Heart left ventricle (tissue), 16 donors: Measurements from ENCODE around the gene KCNN2. TPM values are rescaled to one million over a fixed set of nuclear protein-coding genes. Genes with fewer than 3 reads are reported as not detected.
A peak's percentile ranks its signal among the peaks of the same experiment; 100 is the strongest.

ENCODE experiments used
- ATAC-seq, 4 donors: fragments of 200-7000 bp; cut with Tn5 transposase; one replicate each; pipeline ENCODE4 v1.9.1; 2020 to 2022; ENCODE audit warnings: moderate library complexity in 4 of 4, mild to moderate bottlenecking in 3 of 4, moderate number of reproducible peaks in 1 of 4
- DNase-seq, 5 donors: peaks; one replicate each; pipeline ENCODE4 v3.0.0-alpha.2; 2020
- H3K27ac ChIP-seq, 12 donors: fragments of 200-600 bp; sonication (generic) in 4 of 12; one replicate each; pipeline versions ENCODE4 v1.5.0 to v1.8.0; 2016 to 2022; ENCODE audit warnings: mild to moderate bottlenecking in 2 of 12
- H3K27me3 ChIP-seq, 9 donors: fragments of 200-600 bp; sonication (generic) in 2 of 9; one replicate each; pipeline versions ENCODE4 v1.5.1 to v1.8.0; 2016 to 2022; ENCODE audit warnings: mild to moderate bottlenecking in 3 of 9
- H3K36me3 ChIP-seq, 9 donors: fragments of 200-600 bp; sonication (generic) in 2 of 9; one replicate each; pipeline versions ENCODE4 v1.5.0 to v1.8.0; 2018 to 2022; ENCODE audit warnings: mild to moderate bottlenecking in 2 of 9
- H3K4me1 ChIP-seq, 12 donors: fragments of 200-600 bp; sonication (generic) in 4 of 12; one replicate each; pipeline versions ENCODE4 v1.5.0 to v1.8.0; 2016 to 2022; ENCODE audit warnings: mild to moderate bottlenecking in 3 of 12
- H3K4me3 ChIP-seq, 12 donors: fragments of 200-600 bp; sonication (generic) in 4 of 12; one replicate each; pipeline versions ENCODE4 v1.5.0 to v1.8.0; 2017 to 2022; ENCODE audit warnings: mild to moderate bottlenecking in 9 of 12, moderate library complexity in 4 of 12
- H3K9me3 ChIP-seq, 12 donors: fragments of 200-600 bp; sonication (generic) in 4 of 12; one replicate each; pipeline versions ENCODE4 v1.5.0 to v1.8.0; 2016 to 2022; ENCODE audit warnings: mild to moderate bottlenecking in 1 of 12
- CTCF ChIP-seq, 12 donors: fragments of 200-600 bp; sonication (generic) in 4 of 12; IDR thresholded peaks; one replicate each; pipeline versions ENCODE4 v1.5.0 to v1.8.0; 2018 to 2022; ENCODE audit warnings: antibody characterized with exemption in 12 of 12, mild to moderate bottlenecking in 5 of 12
- POLR2A ChIP-seq, 2 donors: fragments of 450-650 bp; IDR thresholded peaks; one replicate each; pipeline ENCODE4 v1.6.1; 2017; ENCODE audit warnings: antibody characterized with exemption in 2 of 2, mild to moderate bottlenecking in 2 of 2, moderate library complexity in 2 of 2
- WGBS, 4 donors: extraction: QIAGEN DNeasy Blood & Tissue Kit in 2 of 4; methylation state at CpG; one replicate each; pipeline versions ENCODE4 v1.1.5 to v1.1.7; 2013 to 2018; 5-methylcytosine and 5-hydroxymethylcytosine counted together
- intact Hi-C, 10 donors: fragments of 100-400 bp; cut with DNase I; formaldehyde crosslinking; loops; one replicate each; pipeline versions ENCODE4 v1.11.1 to v1.14.2; 2022
- polyA plus RNA-seq, 2 donors: library from polyadenylated mRNA; stranded (reverse); fragments of 200-250 nt; gene quantifications; one replicate each; pipeline ENCODE4 v1.2.3, GENCODE V29; 2013
- total RNA-seq, 9 donors: library from RNA; depleted of rRNA in 2 of 9; stranded (reverse); fragments of >200 nt in 2 of 9; fragmentation: NEBNext Ultra II Directional in 3 of 9; extraction: Animal tissue kit (Norgen Biotek cat#: 25700) in 3 of 9; gene quantifications; one replicate each; pipeline versions ENCODE4 v1.1.0 to v1.2.4, GENCODE V29; 2016 to 2023
- donor health status: ischemic (EF 13 %, LVEDD 7.1; RV severe dilation, severe dysfunction).
- donor health status: healthy with polysubstance abuse.
- donor health status: DM: no; HTN: yes; CAD: no.
- donor health status: DM: no; HTN: no; CAD: no.
- donor health status: ischemic (EF 25% LVEDD 6.9; RV normal size, moderate dysfunction).
- donor health status: ischemic (EF 25% LVEDD 5.7; RV mildly dilated, moderate dysfunction).
- donor health status: healthy.
- donor health status: DM: yes; HTN: yes; CAD: no.
- donor health status: ischemic (EF 35%, LVEDD 5.7; RV mildly dilated, moderate dysfunction).
- donor health status: nonischemic (EF 11% LVEDD 7.7; RV severe dilation, severe dysfunction).
- donor health status: DM: yes; HTN: yes; CAD: no.
- donor health status: PGD.
- donor health status: ischemic (EF 29% LVEDD 5.4; RV normal size, mild dysfunction).
- donor health status: nonischemic (EF 23%, LVEDD 6.1; RV moderate dilation, normal function).

Gene KCNN2
- total and polyA plus RNA-seq, 11 donors: 1.2 to 11.6 (median 6.7) TPM

GRCh38 chr5:114346181-114346580 is 15.7 kb upstream of the KCNN2 start:
- WGBS, 4 donors: 88 to 97% (median 94%) methylated on average over 4 of the region's 4 CpGs
- intact Hi-C loops: no loop called here
- no peaks in the 10 kb centered on the region for H3K27me3 ChIP-seq
- no peaks in the 10 kb centered on the region for H3K36me3 ChIP-seq
- TF ChIP-seq CTCF (IDR thresholded peaks at IDR 0.05) (no peak), POLR2A (IDR thresholded peaks at IDR 0.05) (no peak)
- H3K9me3 ChIP-seq: no peaks in the 10 kb centered on the region
- H3K4me1 ChIP-seq: no peaks in the 10 kb centered on the region
- no peak overlapping the region for H3K4me3 ChIP-seq
- ATAC-seq (no peak), DNase-seq (no peak)
- H3K27ac ChIP-seq: no peak overlapping the region

DNA sequence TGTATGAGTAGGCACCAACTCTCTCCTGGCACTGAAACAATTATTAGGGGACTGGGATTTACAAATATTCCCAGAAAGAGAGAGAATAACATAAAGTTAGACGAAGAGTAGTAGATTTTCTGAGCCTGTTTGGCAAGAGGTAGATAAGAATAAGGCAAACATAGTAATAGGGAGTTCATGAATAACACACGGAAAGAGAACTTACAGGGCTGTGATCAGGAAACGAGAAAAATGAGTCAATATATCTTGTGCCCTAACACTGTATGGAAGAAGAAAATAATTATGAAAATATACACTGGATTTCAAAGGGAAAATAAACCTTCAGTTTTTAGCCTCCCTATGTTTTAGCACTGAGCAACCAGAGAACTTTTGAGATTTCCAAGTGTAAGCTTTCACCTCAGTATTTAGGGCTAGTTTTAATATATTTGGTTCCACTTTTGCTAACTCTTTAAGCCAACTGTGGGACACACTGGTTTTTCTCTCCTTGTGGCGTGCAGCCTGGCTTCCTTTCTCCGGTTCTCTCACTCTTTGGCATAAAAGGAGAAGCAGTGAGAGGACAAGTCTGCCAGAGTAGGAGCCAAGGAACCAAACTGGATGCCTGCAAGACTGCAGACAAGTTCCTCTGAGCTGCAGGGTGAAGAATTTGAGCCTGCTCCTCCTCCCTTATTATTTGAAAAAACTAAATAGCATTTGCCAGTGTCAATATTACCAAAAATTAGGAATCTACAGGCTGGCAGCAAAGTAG is 6.6 kb upstream of the KCNN2 start:
- WGBS, 4 donors: 70 to 79% (median 75%) methylated on average over 5 of the region's 5 CpGs
- Histone ChIP-seq H3K9me3 (no peaks in the 10 kb centered on the region), H3K4me3 (no peak overlapping the region), H3K4me1 (peaks cover 0 to 2% (median 0%) of the 10 kb centered on the region in 12 donors), H3K27me3 (peaks cover 0 to 12% (median 0%) of the 10 kb centered on the region in 9 donors), H3K27ac (no peak overlapping the region), H3K36me3 (no peaks in the 10 kb centered on the region)
- DNase-seq (no peak), ATAC-seq (no peak)
- TF ChIP-seq POLR2A (IDR thresholded peaks at IDR 0.05): no peak
- intact Hi-C loops: no loop called here

DNA sequence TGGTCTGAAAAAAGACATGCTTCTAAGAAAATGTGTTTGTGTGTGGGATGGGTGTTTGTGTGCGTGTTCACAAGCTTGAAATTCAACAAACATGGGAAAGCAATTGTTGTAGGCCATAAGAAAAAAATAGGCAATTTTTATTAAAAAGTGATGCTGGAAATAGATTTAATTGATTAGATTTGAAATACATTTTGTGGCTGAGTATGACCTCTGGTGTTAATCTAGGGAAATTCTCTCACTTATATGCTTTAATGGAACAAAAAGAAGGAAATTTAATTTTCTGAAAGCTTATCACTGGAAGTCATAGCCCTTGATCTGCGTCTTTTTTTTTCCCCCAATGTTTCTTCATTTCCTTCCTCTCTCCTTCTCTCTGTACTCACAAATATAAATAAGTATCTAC is 3.5 kb upstream of the KCNN2 start:
- peaks cover 0 to 43% (median 16%) of the 10 kb centered on the region in 9 donors for H3K27me3 ChIP-seq
- no peak for DNase-seq
- intact Hi-C loops: no loop called here
- 66 to 72% (median 71%) methylated on average over 2 of the region's 2 CpGs for WGBS, 4 donors
- no peak overlapping the region for H3K4me3 ChIP-seq
- TF ChIP-seq POLR2A (IDR thresholded peaks at IDR 0.05): no peak
- peak in 4 of 12 donors; percentile 9 to 40 (median 18) for TF ChIP-seq CTCF (IDR thresholded peaks at IDR 0.05)
- no peak overlapping the region for H3K27ac ChIP-seq
- ATAC-seq: no peak
- peaks cover 0 to 30% (median 6%) of the 10 kb centered on the region in 12 donors for H3K4me1 ChIP-seq
- no peaks in the 10 kb centered on the region for H3K9me3 ChIP-seq
- H3K36me3 ChIP-seq: no peaks in the 10 kb centered on the region

GRCh38 chr5:114360357-114360756 is 1.5 kb upstream of the KCNN2 start:
- Histone ChIP-seq H3K4me1 (peaks cover 0 to 38% (median 15%) of the 10 kb centered on the region in 12 donors), H3K27me3 (peaks cover 0 to 60% (median 16%) of the 10 kb centered on the region in 9 donors), H3K36me3 (no peaks in the 10 kb centered on the region), H3K27ac (peak overlapping the region in 3 of 12 donors; percentile 45 to 80 (median 78)), H3K4me3 (peak overlapping the region; percentile 51 to 95 (median 72)), H3K9me3 (no peaks in the 10 kb centered on the region)
- ATAC-seq: no peak
- intact Hi-C loops: loop anchor here in 7 of 10 donors (2.0 to 10.0 kb wide), 5 partner anchors 84 to 258 kb away; no protein-coding TSS in a partner anchor
- TF ChIP-seq POLR2A (IDR thresholded peaks at IDR 0.05) (no peak), CTCF (IDR thresholded peaks at IDR 0.05) (no peak)
- no peak for DNase-seq
- 24 to 29% (median 25%) methylated on average over 5 of the region's 5 CpGs for WGBS, 4 donors
